Endothelial cell of umbilical vein (primary cell): ENCODE results near the gene CITED2. TPM values are rescaled to one million over a fixed set of nuclear protein-coding genes. Genes with fewer than 3 reads are reported as not detected.

ENCODE experiments used
- BruUV-seq: library from RNA; stranded (reverse); fragments of 400-500 nt; replicated peaks from 2 replicates; lab custom pipeline; 2021; lab: Mats Ljungman, UMichigan
- CTCF ChIA-PET: fragments of 300-600, 350-600 bp; sonication (Branson Sonifier 250); formaldehyde crosslinking; loops from one replicate; lab custom pipeline; 2021; ENCODE audit warnings: antibody characterized with exemption, inconsistent platforms; lab: Charles Lee
- POLR2A ChIA-PET: fragments of 300-600, 350-600 bp; sonication (Branson Sonifier 250); formaldehyde crosslinking; loops from one replicate; lab custom pipeline; 2021; ENCODE audit warnings: antibody characterized with exemption, inconsistent platforms; lab: Charles Lee
- DNase-seq: peaks from one replicate; pipeline ENCODE4 v3.0.0-alpha.2; 2011; ENCODE audit warnings: low read depth, low spot score
- FAIRE-seq: peaks from 2 replicates; lab custom pipeline; 2011; peaks lifted over from hg19 to GRCh38; lab: Jason Lieb, UNC
- H2AFZ ChIP-seq: 2 replicates; pipeline ENCODE4 v1.6.0; 2012; ENCODE audit warnings: low read depth, low read length, control low read depth, inconsistent platforms
- H3K27ac ChIP-seq: 2 replicates; pipeline ENCODE4 v1.5.1; 2011; ENCODE audit warnings: low read depth, mild to moderate bottlenecking, control low read depth, low read length, moderate library complexity; ENCODE audit not compliant: insufficient read depth
- H3K27me3 ChIP-seq, 2 experiments: 2 replicates each; pipeline versions ENCODE4 v1.6.0 to v1.6.1; 2011; ENCODE audit warnings: low read length in 2 of 2, mixed read lengths in 1 of 2; ENCODE audit not compliant: control insufficient read depth in 2 of 2, insufficient read depth in 2 of 2
- H3K36me3 ChIP-seq, 2 experiments: 2 replicates in 1 of 2; 3 replicates in 1 of 2; pipeline ENCODE4 v1.5.1; 2011; ENCODE audit warnings: low read length in 2 of 2, mild to moderate bottlenecking in 1 of 2, moderate library complexity in 1 of 2; ENCODE audit not compliant: control insufficient read depth in 2 of 2, insufficient read depth in 2 of 2; ENCODE audit errors: extremely low read depth in 1 of 2
- H3K4me1 ChIP-seq: 3 replicates; pipeline ENCODE4 v1.5.1; 2011; ENCODE audit warnings: mild to moderate bottlenecking, low read length; ENCODE audit not compliant: control insufficient read depth, insufficient read depth; ENCODE audit errors: extremely low read depth
- H3K4me2 ChIP-seq: 2 replicates; pipeline ENCODE4 v1.6.1; 2011; ENCODE audit warnings: low read length, control low read depth, mixed read lengths; ENCODE audit not compliant: insufficient read depth
- H3K4me3 ChIP-seq, 3 experiments: fragments of 200-600 bp in 1 of 3; sonication (generic), shearing (Covaris generic) in 1 of 3; replicated peaks in 1 of 3; 2 replicates each; pipeline ENCODE4 v1.5.1; 2011 to 2016; ENCODE audit warnings: control low read depth in 3 of 3, low read length in 3 of 3, mild to moderate bottlenecking in 2 of 3, inconsistent platforms in 1 of 3, low read depth in 1 of 3, moderate library complexity in 1 of 3; ENCODE audit not compliant: insufficient read depth in 1 of 3
- H3K79me2 ChIP-seq: 2 replicates; pipeline ENCODE4 v1.6.0; 2012; ENCODE audit warnings: low read length, inconsistent platforms; ENCODE audit not compliant: control insufficient read depth, insufficient read depth
- H3K9ac ChIP-seq: replicated peaks from 2 replicates; pipeline ENCODE3; 2011; ENCODE audit warnings: low read length, control low read depth; ENCODE audit not compliant: insufficient read depth; ENCODE audit errors: extremely low read depth
- H3K9me1 ChIP-seq: replicated peaks from 3 replicates; pipeline ENCODE4 v1.6.0; 2011; ENCODE audit warnings: mild to moderate bottlenecking, low read length; ENCODE audit not compliant: control insufficient read depth, insufficient read depth; ENCODE audit errors: extremely low read depth
- H3K9me3 ChIP-seq: replicated peaks from 2 replicates; pipeline ENCODE4 v1.5.1; 2012; ENCODE audit warnings: low read length, inconsistent platforms; ENCODE audit not compliant: control insufficient read depth, insufficient read depth
- H4K20me1 ChIP-seq: replicated peaks from 2 replicates; pipeline ENCODE3; 2011; ENCODE audit warnings: mild to moderate bottlenecking, low read length; ENCODE audit not compliant: control insufficient read depth, insufficient read depth; ENCODE audit errors: extremely low read depth
- EZH2 ChIP-seq: IDR thresholded peaks from 2 replicates; pipeline ENCODE4 v1.6.1; 2012; ENCODE audit warnings: borderline replicate concordance, low read depth, mild to moderate bottlenecking, moderate library complexity, low read length, inconsistent platforms; ENCODE audit not compliant: severe bottlenecking
- FOS ChIP-seq: IDR thresholded peaks from 2 replicates; pipeline ENCODE4 v1.6.1; 2011; ENCODE audit warnings: mild to moderate bottlenecking, low read length, moderate library complexity, borderline replicate concordance; ENCODE audit not compliant: insufficient read depth
- GATA2 ChIP-seq: IDR thresholded peaks from 2 replicates; pipeline ENCODE4 v1.7.0; 2011; ENCODE audit warnings: low read depth, mild to moderate bottlenecking, moderate library complexity, mixed read lengths, low read length; ENCODE audit not compliant: insufficient read length, insufficient read depth
- JUN ChIP-seq: IDR thresholded peaks from 2 replicates; pipeline ENCODE4 v1.6.1; 2011; ENCODE audit warnings: borderline replicate concordance, low read depth; ENCODE audit not compliant: insufficient read length, insufficient read depth
- MAX ChIP-seq: IDR thresholded peaks from 2 replicates; pipeline ENCODE4 v1.6.1; 2011; ENCODE audit not compliant: insufficient read depth, insufficient read length
- MYC ChIP-seq: IDR thresholded peaks from one replicate; pipeline ENCODE4 v1.6.1; 2011; ENCODE audit warnings: mild to moderate bottlenecking, low read depth, low read length
- POLR2A ChIP-seq: IDR thresholded peaks from 2 replicates; pipeline ENCODE4 v1.6.1; 2012; ENCODE audit warnings: low read depth, mild to moderate bottlenecking, control low read depth, low read length
- POLR2AphosphoS5 ChIP-seq: IDR thresholded peaks from 2 replicates; pipeline ENCODE4 v1.6.1; 2012; ENCODE audit warnings: low read depth, mild to moderate bottlenecking, control low read depth, low read length, moderate library complexity; ENCODE audit not compliant: insufficient read depth
- dilution Hi-C: fragments of 300-500 bp; cut with MboI; formaldehyde crosslinking; loops from one replicate; pipeline ENCODE4 v1.15.0; 2019; ENCODE audit warnings: low sequenced_read_pairs; ENCODE audit not compliant: extremely low pct_ligation_motif_present
- intact Hi-C: fragments of 100-400 bp; cut with micrococcal nuclease; formaldehyde crosslinking; loops from one replicate; pipeline ENCODE4 v1.10.0; 2022
- polyA plus RNA-seq, 4 experiments: library from polyadenylated mRNA; depleted of rRNA in 3 of 4; stranded (reverse) in 3 of 4; unstranded in 1 of 4; fragments of >200 nt; gene quantifications; 2 replicates each; pipeline versions ENCODE4 v1.2.1 to v1.2.3, GENCODE V29; 2011 to 2012; ENCODE audit warnings: missing spikeins in 1 of 4
- total RNA-seq: library from RNA; stranded (reverse); gene quantifications from 2 replicates; pipeline ENCODE4 v1.2.3, GENCODE V29; 2021
- TF ChIP-seq, protein P1 (sequence below), 2 donors: IDR thresholded peaks; 1 replicate in 1 of 2; 2 replicates in 1 of 2; pipeline ENCODE4 v1.5.1; 2011; ENCODE audit warnings: low read length in 2 of 2, mild to moderate bottlenecking in 2 of 2, moderate library complexity in 2 of 2, control low read depth in 1 of 2, inconsistent platforms in 1 of 2, low read depth in 1 of 2; ENCODE audit not compliant: insufficient read depth in 1 of 2; ENCODE audit errors: extremely low read depth in 1 of 2

Gene CITED2
- total and polyA plus RNA-seq, 2 donors (not counting 3 experiments of a cell fraction or from before 2014, with no cell fraction given) = 81.1 to 85.7 TPM

DNA sequence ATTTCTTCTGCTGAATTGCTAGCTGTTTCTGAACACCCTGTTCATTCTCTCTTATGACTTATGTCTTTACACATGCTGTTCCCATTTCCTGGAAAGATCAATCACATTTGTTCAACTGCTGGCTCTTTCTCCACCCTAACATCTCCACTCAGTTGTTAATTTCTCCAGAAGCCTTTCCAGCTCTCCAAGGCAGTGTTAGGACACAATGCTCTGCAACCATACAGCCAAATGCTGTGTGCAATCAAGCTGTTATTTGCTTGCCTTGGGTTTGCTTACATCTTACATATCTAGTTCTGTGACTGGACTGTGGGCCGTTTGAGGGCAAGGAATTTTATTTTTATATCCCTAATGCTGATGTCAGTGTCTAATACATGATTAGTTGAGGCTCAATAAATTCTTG lies 24.2 kb upstream of the CITED2 start:
- CTCF ChIA-PET = interaction anchor here (1.1 kb wide), 1 partner anchor 34 kb away, joined by 3 read pairs; no protein-coding TSS in a partner anchor
- FAIRE-seq = no peak
- dilution Hi-C loops = no loop called here
- H3K4me1 ChIP-seq = peaks cover 4% of the 10 kb centered on the region
- no peak overlapping the region for H3K9ac ChIP-seq
- H2AFZ ChIP-seq = no peak overlapping the region
- POLR2A ChIA-PET = interaction anchor here (1.2 kb wide), 1 partner anchor 24 kb away, joined by 3 read pairs; the partner anchor contains the start of gene CITED2
- no peak overlapping the region for H3K27ac ChIP-seq
- intact Hi-C loops = no loop called here
- H3K36me3 ChIP-seq = no peaks in the 10 kb centered on the region
- H3K27me3 ChIP-seq = no peaks in the 10 kb centered on the region
- H4K20me1 ChIP-seq = no peaks in the 10 kb centered on the region
- no TSS peak for BruUV-seq
- no peaks in the 10 kb centered on the region for H3K9me1 ChIP-seq
- TF ChIP-seq MYC (no peak), FOS (no peak), POLR2AphosphoS5 (no peak), EZH2 (no peak), POLR2A (no peak), GATA2 (no peak), MAX (no peak), JUN (no peak)
- TF ChIP-seq, protein P1, sequence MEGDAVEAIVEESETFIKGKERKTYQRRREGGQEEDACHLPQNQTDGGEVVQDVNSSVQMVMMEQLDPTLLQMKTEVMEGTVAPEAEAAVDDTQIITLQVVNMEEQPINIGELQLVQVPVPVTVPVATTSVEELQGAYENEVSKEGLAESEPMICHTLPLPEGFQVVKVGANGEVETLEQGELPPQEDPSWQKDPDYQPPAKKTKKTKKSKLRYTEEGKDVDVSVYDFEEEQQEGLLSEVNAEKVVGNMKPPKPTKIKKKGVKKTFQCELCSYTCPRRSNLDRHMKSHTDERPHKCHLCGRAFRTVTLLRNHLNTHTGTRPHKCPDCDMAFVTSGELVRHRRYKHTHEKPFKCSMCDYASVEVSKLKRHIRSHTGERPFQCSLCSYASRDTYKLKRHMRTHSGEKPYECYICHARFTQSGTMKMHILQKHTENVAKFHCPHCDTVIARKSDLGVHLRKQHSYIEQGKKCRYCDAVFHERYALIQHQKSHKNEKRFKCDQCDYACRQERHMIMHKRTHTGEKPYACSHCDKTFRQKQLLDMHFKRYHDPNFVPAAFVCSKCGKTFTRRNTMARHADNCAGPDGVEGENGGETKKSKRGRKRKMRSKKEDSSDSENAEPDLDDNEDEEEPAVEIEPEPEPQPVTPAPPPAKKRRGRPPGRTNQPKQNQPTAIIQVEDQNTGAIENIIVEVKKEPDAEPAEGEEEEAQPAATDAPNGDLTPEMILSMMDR (IDR thresholded peaks at IDR 0.05; ENCODE audit: extremely low read depth in 1 of 2, insufficient read depth in 1 of 2, low read depth in 1 of 2, low read length in 2 of 2) = no peak
- no peaks in the 10 kb centered on the region for H3K79me2 ChIP-seq
- no peaks in the 10 kb centered on the region for H3K9me3 ChIP-seq
- H3K4me3 ChIP-seq = no peak overlapping the region
- no peak overlapping the region for H3K4me2 ChIP-seq
- DNase-seq = no peak
